NCI-H2227 treated with DMSO at 0.1 percent for 48 hours (cell line): ENCODE data around the gene PABPN1L.

Source experiments
- DNase-seq: peaks from one replicate; lab custom pipeline; 2025; lab: John Stamatoyannopoulos, UW

PABPN1L gene

GRCh38 chr16:88883117-88883895 is 16.8 kb upstream of the PABPN1L start:
- no peak for DNase-seq

GRCh38 chr16:88882358-88883030 is 16.0 kb upstream of the PABPN1L start:
- DNase-seq, result no peak

GRCh38 chr16:88881675-88882357 is 15.4 kb upstream of the PABPN1L start:
- no peak for DNase-seq

- DNase-seq, result no peak
Observed at GRCh38 chr16:88881007-88881615, 14.7 kb upstream of the PABPN1L start.

- DNase-seq, result no peak
Observed at GRCh38 chr16:88880226-88881006, 14.0 kb upstream of the PABPN1L start.

- no peak for DNase-seq
Observed at GRCh38 chr16:88879788-88880055, 13.3 kb upstream of the PABPN1L start.

GRCh38 chr16:88878967-88879787 is 12.7 kb upstream of the PABPN1L start:
- no peak for DNase-seq

GRCh38 chr16:88878356-88878755 is 11.9 kb upstream of the PABPN1L start:
- no peak for DNase-seq

GRCh38 chr16:88877564-88878289 is 11.3 kb upstream of the PABPN1L start:
- no peak for DNase-seq

- DNase-seq, result no peak
Observed at GRCh38 chr16:88876942-88877526, 10.6 kb upstream of the PABPN1L start.

GRCh38 chr16:88875703-88876234 is 9.3 kb upstream of the PABPN1L start:
- no peak for DNase-seq

- DNase-seq, result no peak
Observed at GRCh38 chr16:88874938-88875599, 8.6 kb upstream of the PABPN1L start.

GRCh38 chr16:88872650-88873331 is 6.3 kb upstream of the PABPN1L start:
- DNase-seq, result no peak

- no peak for DNase-seq
Observed at GRCh38 chr16:88871730-88872416, 5.4 kb upstream of the PABPN1L start.

- no peak for DNase-seq
Observed at GRCh38 chr16:88871349-88871702, 4.9 kb upstream of the PABPN1L start.

GRCh38 chr16:88870608-88871348 is 4.3 kb upstream of the PABPN1L start:
- DNase-seq, result no peak

- DNase-seq, result no peak
Observed at GRCh38 chr16:88869673-88869980, 3.2 kb upstream of the PABPN1L start.
